ENCODE data around the gene EDN2. TPM values are rescaled to one million over a fixed set of nuclear protein-coding genes. Genes with fewer than 3 reads are reported as not detected.

The EDN2 gene
- total RNA-seq, 4 donors from 2014 or later, result 0.40 to 1.2 TPM; not detected in 2

DNA sequence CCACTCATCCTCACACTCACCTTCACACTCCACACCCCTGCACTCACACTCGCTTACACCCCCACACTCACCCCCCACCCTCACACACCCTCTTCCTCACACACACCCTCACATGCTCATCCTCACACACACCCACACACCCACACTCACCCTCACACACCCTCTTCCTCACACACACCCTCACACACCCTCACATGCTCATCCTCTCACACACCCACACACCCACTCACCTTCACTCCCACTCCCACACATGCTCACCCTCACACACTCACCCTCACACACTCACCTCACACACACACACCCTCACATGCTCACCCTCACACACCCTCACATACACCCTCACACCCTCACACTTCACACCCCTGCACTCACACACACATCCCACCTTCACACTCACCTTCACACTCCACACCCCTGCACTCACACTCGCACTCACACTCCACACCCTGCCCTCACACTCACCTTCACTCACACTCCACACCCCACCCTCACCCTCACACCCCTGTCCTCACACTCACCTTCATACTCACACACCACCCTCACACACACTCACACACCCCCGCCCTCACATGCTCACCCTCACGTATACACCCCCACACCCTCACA, 42.6 kb upstream of the EDN2 start:
- TF ChIP-seq EP300 (IDR thresholded peaks at IDR 0.05), result no peak
- no peak for TF ChIP-seq POLR2A (IDR thresholded peaks at IDR 0.05; ENCODE audit: low read depth)
- no peak for TF ChIP-seq POLR2AphosphoS5 (IDR thresholded peaks at IDR 0.05)
- TF ChIP-seq, protein P1, sequence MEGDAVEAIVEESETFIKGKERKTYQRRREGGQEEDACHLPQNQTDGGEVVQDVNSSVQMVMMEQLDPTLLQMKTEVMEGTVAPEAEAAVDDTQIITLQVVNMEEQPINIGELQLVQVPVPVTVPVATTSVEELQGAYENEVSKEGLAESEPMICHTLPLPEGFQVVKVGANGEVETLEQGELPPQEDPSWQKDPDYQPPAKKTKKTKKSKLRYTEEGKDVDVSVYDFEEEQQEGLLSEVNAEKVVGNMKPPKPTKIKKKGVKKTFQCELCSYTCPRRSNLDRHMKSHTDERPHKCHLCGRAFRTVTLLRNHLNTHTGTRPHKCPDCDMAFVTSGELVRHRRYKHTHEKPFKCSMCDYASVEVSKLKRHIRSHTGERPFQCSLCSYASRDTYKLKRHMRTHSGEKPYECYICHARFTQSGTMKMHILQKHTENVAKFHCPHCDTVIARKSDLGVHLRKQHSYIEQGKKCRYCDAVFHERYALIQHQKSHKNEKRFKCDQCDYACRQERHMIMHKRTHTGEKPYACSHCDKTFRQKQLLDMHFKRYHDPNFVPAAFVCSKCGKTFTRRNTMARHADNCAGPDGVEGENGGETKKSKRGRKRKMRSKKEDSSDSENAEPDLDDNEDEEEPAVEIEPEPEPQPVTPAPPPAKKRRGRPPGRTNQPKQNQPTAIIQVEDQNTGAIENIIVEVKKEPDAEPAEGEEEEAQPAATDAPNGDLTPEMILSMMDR (IDR thresholded peaks at IDR 0.05), result no peak
- Histone ChIP-seq H3K27ac (replicated peaks in 1 of 4) (no peak overlapping the region), H3K36me3 (peaks cover 0 to 5% (median 0%) of the 10 kb centered on the region in 4 donors), H3K9me3 (no peaks in the 10 kb centered on the region), H3K27me3 (no peaks in the 10 kb centered on the region), H3K4me1 (no peaks in the 10 kb centered on the region), H3K4me3 (no peak overlapping the region)
- WGBS, result 90% methylated on average over 4 of the region's 4 CpGs
- no peak for DNase-seq (ENCODE audit: extremely low spot score)
- intact Hi-C loops (cut with DNase I), result no loop called here

DNA sequence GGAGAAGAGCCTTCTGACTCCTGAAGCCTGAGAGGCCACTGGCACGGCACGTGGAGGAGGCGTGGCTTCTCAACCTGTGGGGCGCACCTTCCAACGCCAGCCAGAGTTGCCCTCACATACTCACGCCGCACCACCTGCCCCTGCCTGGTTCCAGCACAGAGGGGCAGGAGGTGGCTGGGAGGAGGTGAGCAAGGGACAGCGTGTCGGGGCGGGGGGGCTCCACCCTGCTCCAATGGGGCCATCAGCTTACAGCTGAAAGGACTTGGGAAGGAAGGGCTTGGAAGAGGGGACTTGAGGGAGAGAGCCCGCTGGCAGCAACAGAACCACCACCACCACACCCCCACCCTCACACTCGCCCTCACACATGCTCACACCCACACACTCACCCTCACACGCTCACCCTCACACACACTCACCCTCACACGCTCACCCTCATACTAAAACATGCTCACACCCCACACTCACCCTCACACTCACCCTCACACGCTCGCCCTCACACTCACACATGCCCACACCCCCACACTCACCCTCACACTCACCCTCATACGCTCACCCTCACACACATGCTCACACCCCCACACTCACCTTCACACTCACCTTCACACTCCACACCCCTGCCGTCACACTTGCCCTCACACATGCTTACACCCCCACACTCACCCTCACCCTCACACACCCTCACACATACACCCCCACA, 41.6 kb upstream of the EDN2 start:
- Histone ChIP-seq H3K27ac (replicated peaks in 1 of 4) (no peak overlapping the region), H3K9me3 (no peaks in the 10 kb centered on the region), H3K4me1 (no peaks in the 10 kb centered on the region), H3K4me3 (no peak overlapping the region), H3K36me3 (peaks cover 0 to 5% (median 0%) of the 10 kb centered on the region in 4 donors), H3K27me3 (no peaks in the 10 kb centered on the region)
- intact Hi-C loops (cut with DNase I), result no loop called here
- DNase-seq (ENCODE audit: extremely low spot score), result no peak
- TF ChIP-seq POLR2AphosphoS5 (IDR thresholded peaks at IDR 0.05), result no peak
- no peak for TF ChIP-seq EP300 (IDR thresholded peaks at IDR 0.05)
- TF ChIP-seq POLR2A (IDR thresholded peaks at IDR 0.05; ENCODE audit: low read depth), result no peak
- TF ChIP-seq, protein P1 (IDR thresholded peaks at IDR 0.05), result no peak
- WGBS, result 90% methylated on average over 18 of the region's 18 CpGs

DNA sequence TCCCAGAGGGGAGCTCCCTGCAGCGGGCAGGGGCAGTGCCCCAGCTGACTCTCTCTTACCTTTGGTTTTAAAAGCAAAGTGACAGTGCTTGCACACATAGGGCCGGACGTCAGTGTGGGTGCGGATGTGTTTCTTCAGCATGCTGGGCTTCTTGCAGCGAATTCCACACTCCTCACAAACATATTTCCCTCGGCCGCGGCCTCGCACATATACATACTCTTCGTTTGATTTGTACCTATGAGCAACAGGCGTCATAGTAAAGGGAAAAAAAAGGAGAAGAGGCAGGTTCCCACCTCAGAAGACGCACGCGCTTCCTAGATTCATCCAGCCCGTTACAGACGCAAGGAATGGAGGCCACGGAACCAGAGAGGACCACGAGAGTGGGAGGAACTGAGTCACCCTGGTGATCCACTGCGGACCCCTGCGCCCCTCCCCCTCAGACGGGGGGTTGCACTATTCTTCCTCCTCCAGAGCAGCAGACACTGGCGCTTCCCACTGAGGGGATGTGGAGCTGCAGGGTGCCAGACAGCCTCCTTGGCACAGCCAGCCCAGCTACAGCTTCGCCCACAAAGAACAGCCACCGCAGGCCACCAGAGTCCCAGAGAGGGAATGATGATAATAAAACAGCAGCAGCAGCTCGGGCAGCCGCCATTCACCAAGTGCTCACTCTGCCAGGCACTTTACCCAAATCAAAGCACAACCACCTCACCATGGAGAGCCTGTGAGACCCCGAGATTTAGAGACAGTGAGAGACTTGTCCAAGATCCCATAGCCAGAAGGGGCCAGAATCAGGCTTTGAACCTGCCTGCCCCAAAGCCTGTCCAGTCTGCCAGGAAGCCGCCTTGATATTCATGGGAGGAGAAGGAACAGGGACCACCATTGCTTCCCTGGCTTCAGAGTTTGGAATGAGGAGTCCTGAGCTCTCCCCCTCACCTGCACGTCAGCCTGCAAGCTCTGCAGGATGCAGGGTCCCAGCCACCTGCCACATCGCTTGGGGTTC, 40.5 kb upstream of the EDN2 start:
- H3K36me3 ChIP-seq, result peaks cover 0 to 5% (median 0%) of the 10 kb centered on the region in 4 donors
- H3K9me3 ChIP-seq, result no peaks in the 10 kb centered on the region
- no peak overlapping the region for H3K27ac ChIP-seq (replicated peaks in 1 of 4)
- intact Hi-C loops (cut with DNase I), result no loop called here
- H3K4me1 ChIP-seq, result no peaks in the 10 kb centered on the region
- H3K4me3 ChIP-seq, result no peak overlapping the region
- H3K27me3 ChIP-seq, result no peaks in the 10 kb centered on the region
- TF ChIP-seq, protein P1 (IDR thresholded peaks at IDR 0.05), result no peak
- TF ChIP-seq POLR2AphosphoS5 (IDR thresholded peaks at IDR 0.05) (no peak), EP300 (IDR thresholded peaks at IDR 0.05) (no peak), POLR2A (IDR thresholded peaks at IDR 0.05; ENCODE audit: low read depth) (no peak)
- WGBS, result 91% methylated on average over 27 of the region's 30 CpGs
- no peak for DNase-seq (ENCODE audit: extremely low spot score)

DNA sequence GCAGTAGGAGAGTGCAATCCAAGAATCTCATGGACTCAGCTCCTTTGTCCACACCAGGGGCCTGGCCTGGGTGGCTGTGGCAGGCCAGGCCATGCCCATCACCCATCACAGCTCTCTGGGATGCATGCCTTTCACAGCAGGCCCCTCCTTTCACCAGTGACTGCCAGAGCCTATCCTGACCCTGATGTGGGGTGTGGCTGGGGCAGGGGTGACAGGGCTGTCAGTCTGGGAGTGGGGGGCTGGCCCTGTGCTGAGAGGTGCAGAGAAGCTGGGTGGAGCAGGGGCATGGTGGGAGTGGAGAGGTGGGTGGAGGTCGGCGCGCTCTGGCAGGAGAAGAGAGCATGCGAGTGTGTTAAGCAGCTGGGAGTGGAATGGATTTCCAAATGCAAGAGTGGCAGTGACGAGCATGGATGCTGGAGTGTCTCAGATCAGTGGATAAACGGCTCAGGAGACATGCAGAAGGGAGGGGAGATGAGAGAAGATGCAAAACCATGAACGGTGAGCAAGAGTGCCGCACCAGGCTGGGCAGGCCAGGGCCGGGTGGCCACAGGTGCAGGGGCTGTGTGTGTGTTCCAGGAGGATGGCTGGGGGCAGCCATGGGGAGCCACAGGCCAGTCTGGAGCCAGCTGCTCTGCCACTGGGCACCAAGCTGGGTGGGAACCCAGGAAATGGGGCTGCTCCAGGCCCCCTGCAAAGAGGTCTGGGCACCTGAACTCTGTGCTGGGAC, 39.6 kb upstream of the EDN2 start:
- H3K36me3 ChIP-seq, result peaks cover 0 to 5% (median 0%) of the 10 kb centered on the region in 4 donors
- H3K9me3 ChIP-seq, result no peaks in the 10 kb centered on the region
- no peak overlapping the region for H3K27ac ChIP-seq (replicated peaks in 1 of 4)
- no peaks in the 10 kb centered on the region for H3K4me1 ChIP-seq
- TF ChIP-seq POLR2A (IDR thresholded peaks at IDR 0.05; ENCODE audit: low read depth) (no peak), EP300 (IDR thresholded peaks at IDR 0.05) (no peak), POLR2AphosphoS5 (IDR thresholded peaks at IDR 0.05) (no peak)
- TF ChIP-seq, protein P1 (IDR thresholded peaks at IDR 0.05), result no peak
- H3K4me3 ChIP-seq, result no peak overlapping the region
- 90% methylated on average over 9 of the region's 9 CpGs for WGBS
- no peaks in the 10 kb centered on the region for H3K27me3 ChIP-seq
- DNase-seq (ENCODE audit: extremely low spot score), result no peak
- intact Hi-C loops (cut with DNase I), result no loop called here
